Measurements from ENCODE around the gene BTBD9. TPM values are rescaled to one million over a fixed set of nuclear protein-coding genes. Genes with fewer than 3 reads are reported as not detected.

BTBD9 gene
- total RNA-seq, 1 donor from 2014 or later: 28.1 TPM

- no peak for FAIRE-seq
- no peak for DNase-seq (ENCODE audit: low spot score in 2 of 2)
Measured at GRCh38 chr6:38159596-38159995, 480.1 kb downstream of the BTBD9 start.

DNA sequence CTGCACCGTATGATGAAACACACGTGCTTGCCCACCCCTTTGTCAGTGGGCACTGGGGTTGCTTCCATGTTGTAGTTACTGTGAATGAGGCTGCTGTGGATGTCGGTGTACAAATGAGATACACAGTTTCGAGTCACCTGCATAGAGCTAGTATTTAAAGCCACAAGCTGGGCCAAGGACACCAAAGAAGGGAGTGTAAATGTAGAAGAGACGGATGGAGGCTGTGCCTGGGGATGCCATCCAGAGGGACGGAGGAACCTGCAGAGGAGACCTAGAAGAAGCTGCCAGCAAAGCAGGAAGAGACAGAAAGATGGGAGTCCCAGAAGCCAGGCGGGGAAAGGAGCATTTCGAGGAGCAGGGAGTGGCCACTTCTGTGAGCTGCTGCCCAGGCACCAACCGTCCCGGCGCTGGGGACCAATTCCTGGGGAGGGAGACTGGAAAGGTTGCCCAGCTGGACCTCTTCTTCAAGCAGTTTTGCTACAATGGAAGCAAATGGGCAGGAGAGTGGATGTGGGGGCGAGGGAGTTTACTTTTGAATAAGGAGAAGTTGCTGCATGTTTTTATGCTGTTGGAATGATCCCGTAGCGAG lies 480.9 kb downstream of the BTBD9 start:
- DNase-seq (ENCODE audit: low spot score in 2 of 2): no peak
- FAIRE-seq: no peak

GRCh38 chr6:38157905-38158304 lies 481.8 kb downstream of the BTBD9 start:
- DNase-seq (ENCODE audit: low spot score in 2 of 2): no peak
- FAIRE-seq: no peak

DNA sequence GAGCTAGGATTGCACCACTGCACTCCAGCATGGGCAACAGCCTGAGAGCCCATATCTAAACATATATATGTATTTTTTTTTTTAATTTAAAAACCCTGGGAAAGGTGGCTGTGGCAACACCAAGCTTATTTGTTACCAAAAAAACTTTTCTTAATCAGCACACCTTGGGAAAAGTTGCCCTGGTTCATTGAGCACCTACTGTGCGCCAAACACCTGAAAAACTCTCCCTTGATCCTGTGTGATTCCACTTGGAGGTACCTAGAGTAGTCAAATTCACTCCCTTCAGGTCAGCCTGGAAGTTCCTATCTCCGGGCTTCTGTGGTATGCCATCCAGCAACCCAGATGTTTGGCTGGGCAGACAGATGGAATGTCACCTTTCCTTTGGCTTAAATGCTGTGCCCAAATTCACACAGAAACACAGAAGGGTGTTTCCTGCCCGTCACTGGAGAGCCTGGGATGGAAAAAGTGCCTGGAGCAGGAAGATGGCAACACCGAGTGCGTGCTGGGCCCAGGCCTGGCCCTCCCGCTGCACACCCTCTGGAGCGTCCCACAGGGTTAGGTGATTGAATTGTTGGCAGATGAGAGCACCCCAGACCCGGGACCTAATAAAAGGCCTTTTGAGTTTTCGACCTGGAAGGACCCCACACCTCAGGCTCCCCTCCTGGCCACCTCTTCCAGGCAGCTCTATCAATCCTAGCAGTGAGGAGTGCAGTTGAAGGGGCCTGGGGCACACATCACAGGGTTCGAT lies 482.7 kb downstream of the BTBD9 start:
- DNase-seq (ENCODE audit: low spot score in 2 of 2) (no peak), FAIRE-seq (no peak)

- DNase-seq (ENCODE audit: low spot score in 2 of 2) (no peak), FAIRE-seq (no peak)
Measured at GRCh38 chr6:38155621-38156204, 484.0 kb downstream of the BTBD9 start.

DNA sequence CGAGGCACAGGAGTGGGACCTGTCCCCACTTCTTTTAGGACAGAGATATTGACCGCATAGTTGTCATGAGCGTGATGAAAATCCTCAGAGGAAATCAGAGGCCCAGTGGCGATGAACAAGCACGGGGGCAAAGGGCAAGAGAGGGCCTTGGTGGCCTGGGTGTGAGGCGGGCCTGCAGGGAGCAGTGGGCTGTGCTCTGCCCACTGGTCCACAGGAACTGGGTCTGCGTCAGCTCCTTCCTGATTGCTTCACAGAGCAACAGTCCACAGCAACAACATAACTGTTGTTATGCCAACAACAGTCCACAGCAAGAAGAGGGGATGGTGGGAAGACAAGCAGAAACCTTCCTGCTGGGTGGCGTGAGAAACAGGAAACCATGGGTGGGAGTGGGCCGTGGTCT lies 484.6 kb downstream of the BTBD9 start:
- FAIRE-seq: no peak
- DNase-seq (ENCODE audit: low spot score in 2 of 2): no peak

- FAIRE-seq (no peak), DNase-seq (ENCODE audit: low spot score in 2 of 2) (no peak)
Measured at GRCh38 chr6:38154731-38155130, 485.0 kb downstream of the BTBD9 start.

- FAIRE-seq: no peak
- no peak for DNase-seq (ENCODE audit: low spot score in 2 of 2)
Measured at GRCh38 chr6:38153798-38154345, 485.9 kb downstream of the BTBD9 start.

GRCh38 chr6:38153076-38153797 lies 486.5 kb downstream of the BTBD9 start:
- FAIRE-seq (no peak), DNase-seq (ENCODE audit: low spot score in 2 of 2) (no peak)

GRCh38 chr6:38152620-38153019 lies 487.1 kb downstream of the BTBD9 start:
- no peak for FAIRE-seq
- no peak for DNase-seq (ENCODE audit: low spot score in 2 of 2)

- DNase-seq (ENCODE audit: low spot score in 2 of 2) (no peak), FAIRE-seq (no peak)
Measured at GRCh38 chr6:38151580-38152500, 487.9 kb downstream of the BTBD9 start.

- FAIRE-seq (no peak), DNase-seq (ENCODE audit: low spot score in 2 of 2) (no peak)
Measured at GRCh38 chr6:38150681-38151296, 488.9 kb downstream of the BTBD9 start.

DNA sequence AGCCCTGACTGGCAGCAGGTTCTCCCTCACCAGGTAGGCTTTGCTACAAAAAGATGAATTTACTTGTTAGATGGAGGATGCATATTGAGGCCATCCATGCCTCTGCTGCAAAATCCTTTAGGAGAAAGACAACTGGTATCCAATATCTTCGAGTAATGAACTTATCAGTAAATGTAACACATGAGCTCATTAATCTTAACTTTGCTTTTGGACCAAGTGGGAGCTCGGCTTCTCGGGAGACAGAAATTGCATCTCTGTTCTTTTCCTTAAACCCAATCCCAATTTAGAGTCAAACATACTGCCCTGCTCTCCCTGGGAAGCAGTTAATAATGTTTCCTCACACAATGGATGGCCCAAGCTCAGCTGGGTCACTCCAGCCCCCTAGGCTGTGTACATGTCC lies 489.7 kb downstream of the BTBD9 start:
- FAIRE-seq (no peak), DNase-seq (ENCODE audit: low spot score in 2 of 2) (no peak)

DNA sequence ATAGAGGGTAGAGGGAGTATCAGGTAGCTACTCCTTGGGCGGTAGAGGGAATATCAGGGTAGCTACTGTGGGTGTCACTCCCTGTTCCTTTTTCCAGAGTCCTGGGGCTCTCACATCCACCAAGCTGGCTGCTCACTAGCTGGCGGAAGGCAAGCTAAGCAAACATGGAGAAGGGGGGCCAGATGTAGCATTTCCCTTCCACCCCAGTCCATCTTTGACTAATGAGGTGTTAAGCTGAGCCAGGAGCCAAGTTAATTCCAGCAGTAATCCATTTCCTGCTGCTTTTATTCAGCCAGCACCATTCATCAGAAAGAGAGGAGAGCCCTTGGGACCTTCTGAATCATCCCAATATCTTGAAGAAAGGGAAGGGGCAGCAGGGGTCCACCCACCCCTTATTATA lies 490.2 kb downstream of the BTBD9 start:
- no peak for DNase-seq (ENCODE audit: low spot score in 2 of 2)
- FAIRE-seq: no peak

DNA sequence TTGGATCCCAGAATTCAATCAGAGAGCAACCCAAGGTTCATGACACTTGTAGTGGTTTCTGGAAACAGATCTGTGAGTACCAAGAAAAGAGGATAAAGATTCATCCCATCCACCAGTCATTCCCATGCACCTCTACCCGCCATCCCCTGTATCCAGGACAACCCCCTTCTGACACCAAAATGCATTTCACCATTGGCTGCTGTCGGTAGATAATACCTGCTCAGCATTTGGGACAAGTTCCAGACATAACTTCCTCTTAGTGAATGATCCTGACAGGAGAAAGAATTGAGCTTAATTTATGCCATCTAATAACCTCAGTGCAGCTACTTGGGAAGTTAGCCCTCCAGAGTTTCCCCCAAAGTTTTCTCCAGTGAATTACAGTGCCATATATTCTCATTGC lies 491.1 kb downstream of the BTBD9 start:
- FAIRE-seq (no peak), DNase-seq (ENCODE audit: low spot score in 2 of 2) (no peak)

DNA sequence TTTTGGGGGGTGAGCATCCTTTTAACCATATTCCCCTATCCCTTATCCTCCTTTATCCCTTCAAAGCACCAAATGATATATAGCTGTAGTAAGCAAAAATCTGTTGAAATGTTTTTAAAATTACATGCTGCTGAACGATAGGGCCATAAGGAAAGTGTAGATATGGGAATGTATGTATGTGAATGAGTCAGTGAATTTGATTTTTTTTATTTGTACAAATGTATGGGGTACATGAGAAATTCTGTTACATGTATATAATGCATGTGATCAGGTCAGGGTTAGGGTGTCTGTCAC lies 493.0 kb downstream of the BTBD9 start:
- no peak for DNase-seq (ENCODE audit: low spot score in 2 of 2)
- FAIRE-seq: no peak

GRCh38 chr6:38146021-38146733 lies 493.6 kb downstream of the BTBD9 start:
- FAIRE-seq: no peak

GRCh38 chr6:38144365-38144945 lies 495.3 kb downstream of the BTBD9 start:
- no peak for FAIRE-seq
- DNase-seq (ENCODE audit: low spot score in 2 of 2): no peak

More at GRCh38 chr6:38146021-38146733, 493.6 kb downstream of the BTBD9 start:
- DNase-seq (ENCODE audit: low spot score in 2 of 2): no peak

Data from frontal cortex (tissue), 4 donors.